Activated CD4-positive, alpha-beta T cell treated with anti-CD3 and anti-CD28 coated beads for 36 hours (primary cell): ENCODE results near the gene CHCHD6. TPM values are rescaled to one million over a fixed set of nuclear protein-coding genes. Genes with fewer than 3 reads are reported as not detected.

ENCODE experiments used
- ATAC-seq: fragments of 200-7000 bp; cut with Tn5 transposase; one replicate; pipeline ENCODE4 v1.10.0; 2021; ENCODE audit warnings: mild to moderate bottlenecking, moderate library complexity
- CTCF ChIA-PET: fragments of 350-600 bp; sonication (Branson Sonifier 250); formaldehyde crosslinking; loops from one replicate; lab custom pipeline; 2021; ENCODE audit warnings: antibody characterized with exemption; lab: Charles Lee
- POLR2A ChIA-PET: fragments of 350-600 bp; sonication (Branson Sonifier 250); formaldehyde crosslinking; loops from one replicate; lab custom pipeline; 2021; ENCODE audit warnings: antibody characterized with exemption, inconsistent platforms; lab: Charles Lee
- DNase-seq: peaks from one replicate; pipeline ENCODE4 v3.0.0-alpha.2; 2020
- H3K27ac Mint-ChIP-seq: one replicate; pipeline ENCODE4 v1.8.0; 2021; ENCODE audit warnings: mixed read lengths
- H3K27me3 Mint-ChIP-seq: one replicate; pipeline ENCODE4 v1.8.0; 2021; ENCODE audit warnings: mixed read lengths
- H3K36me3 Mint-ChIP-seq: one replicate; pipeline ENCODE4 v1.8.0; 2021; ENCODE audit warnings: low read depth, mixed read lengths
- H3K4me1 Mint-ChIP-seq: one replicate; pipeline ENCODE4 v1.8.0; 2021; ENCODE audit warnings: mixed read lengths
- H3K4me3 Mint-ChIP-seq: one replicate; pipeline ENCODE4 v1.8.0; 2021; ENCODE audit warnings: mild to moderate bottlenecking, moderate library complexity, mixed read lengths
- H3K9me3 Mint-ChIP-seq: one replicate; pipeline ENCODE4 v1.8.0; 2021; ENCODE audit warnings: low read depth, mixed read lengths
- intact Hi-C, 2 experiments: fragments of 100-400 bp; cut with DNase I in 1 of 2; cut with micrococcal nuclease in 1 of 2; formaldehyde crosslinking; loops; one replicate each; pipeline versions ENCODE4 v1.14.2 to v1.15.1; 2022 to 2024; cut with DNase I, micrococcal nuclease
- total RNA-seq, 2 experiments: library from RNA; stranded (reverse); gene quantifications; one replicate each; pipeline ENCODE4 v1.2.3, GENCODE V29; 2021

The CHCHD6 gene
- total RNA-seq, 2 experiments from 2014 or later = 17.1 to 17.7 TPM

DNA sequence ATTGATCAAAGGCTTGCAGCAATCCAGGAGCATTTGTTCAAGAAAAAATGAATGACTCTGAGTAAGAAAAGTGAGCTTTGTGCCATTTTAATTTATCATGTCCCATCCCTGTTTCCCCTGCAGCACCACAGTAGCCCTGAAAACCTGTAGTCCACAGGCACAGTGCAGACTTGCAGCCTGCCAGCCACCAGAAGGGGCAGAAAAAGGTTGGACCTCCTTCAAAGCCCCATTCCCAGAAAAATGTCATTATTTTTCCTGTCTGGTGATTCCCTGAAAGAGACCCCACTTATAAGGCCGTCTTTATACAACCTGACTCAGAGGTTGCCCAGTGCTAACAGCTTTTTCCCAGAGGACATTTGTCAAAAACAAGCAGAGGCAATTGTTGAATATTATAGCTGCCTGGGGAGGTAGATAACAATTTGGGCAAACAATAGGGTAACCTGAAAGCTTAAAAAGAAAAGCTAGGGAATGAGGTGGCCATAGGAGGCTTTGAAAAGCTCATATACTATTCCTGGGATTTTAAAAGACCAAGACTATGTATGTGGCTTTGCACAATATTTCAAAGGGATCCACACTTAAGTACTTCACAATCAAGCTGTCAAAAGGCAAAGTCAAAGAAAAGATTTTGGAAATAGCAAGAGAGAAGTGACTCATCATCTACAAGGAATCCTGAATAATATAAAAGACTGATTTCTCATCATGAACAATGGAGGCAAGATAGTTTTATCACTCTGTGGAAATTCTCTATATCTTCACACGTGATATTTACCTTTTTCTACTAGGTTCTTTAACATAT is 142.1 kb downstream of the CHCHD6 start:
- Mint-ChIP-seq H3K4me1 (no peaks in the 10 kb centered on the region), H3K27ac (no peak overlapping the region), H3K27me3 (no peaks in the 10 kb centered on the region), H3K9me3 (no peaks in the 10 kb centered on the region), H3K4me3 (no peak overlapping the region), H3K36me3 (no peaks in the 10 kb centered on the region)
- ChIA-PET CTCF (interaction anchor here (0.6 kb wide), 2 partner anchors 66 to 132 kb away, joined by 3 to 4 read pairs; no protein-coding TSS in a partner anchor), POLR2A (no interaction called here)
- intact Hi-C loops = no loop called here
- no peak for ATAC-seq
- no peak for DNase-seq

DNA sequence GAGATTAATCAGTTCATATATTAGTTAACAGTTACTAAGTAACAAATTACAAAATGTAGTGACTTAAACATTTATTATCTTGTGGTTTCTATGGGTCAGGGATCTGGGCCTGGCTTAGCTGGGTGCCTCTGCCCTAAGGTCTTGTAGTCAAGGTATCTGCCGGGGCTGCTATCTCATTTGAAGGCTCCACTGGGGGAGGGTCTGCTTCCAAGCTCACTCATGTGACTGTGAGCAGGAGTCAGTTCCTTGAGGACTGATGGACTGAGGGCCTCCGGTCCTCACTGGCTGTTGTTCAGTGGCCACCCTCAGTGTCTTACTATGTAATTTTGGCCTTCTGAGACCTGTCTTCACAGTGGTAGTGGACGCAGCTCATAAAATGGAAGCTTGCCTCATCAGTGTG is 143.0 kb downstream of the CHCHD6 start:
- Mint-ChIP-seq H3K4me3 (no peak overlapping the region), H3K27ac (no peak overlapping the region)

DNA sequence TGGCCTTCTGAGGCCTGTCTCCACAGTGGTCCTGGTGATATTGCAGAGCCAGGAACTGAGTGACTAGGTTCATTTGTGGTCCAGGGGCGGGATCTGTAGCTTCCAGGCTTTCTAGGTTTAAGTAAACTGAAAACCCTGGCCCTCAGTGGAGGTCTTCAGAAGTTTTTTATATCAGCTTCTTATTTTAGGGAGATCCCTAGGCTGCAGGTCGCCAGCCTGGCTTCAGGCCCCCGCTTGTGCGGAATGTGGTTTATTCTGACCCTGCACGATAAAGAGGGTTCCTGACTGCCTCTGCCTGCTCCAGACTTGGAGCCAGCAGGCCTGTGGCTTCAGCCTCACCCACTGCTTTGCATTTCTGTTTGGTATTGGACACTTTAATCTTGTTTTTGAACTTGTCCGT is 145.0 kb downstream of the CHCHD6 start:
- no peak overlapping the region for H3K4me3 Mint-ChIP-seq
- H3K27me3 Mint-ChIP-seq = no peaks in the 10 kb centered on the region
- no peaks in the 10 kb centered on the region for H3K9me3 Mint-ChIP-seq
- no peak overlapping the region for H3K27ac Mint-ChIP-seq
- ChIA-PET CTCF (no interaction called here), POLR2A (no interaction called here)
- DNase-seq (no peak), ATAC-seq (no peak)
- intact Hi-C loops = no loop called here
- peaks cover 3% of the 10 kb centered on the region for H3K36me3 Mint-ChIP-seq
- no peaks in the 10 kb centered on the region for H3K4me1 Mint-ChIP-seq

More for the DNA sequence above, 143.0 kb downstream of the CHCHD6 start:
- ChIA-PET CTCF (interaction anchor here (0.6 kb wide), 1 partner anchor 133 kb away, joined by 3 read pairs; no protein-coding TSS in a partner anchor), POLR2A (no interaction called here)
- Mint-ChIP-seq H3K4me1 (no peaks in the 10 kb centered on the region), H3K36me3 (no peaks in the 10 kb centered on the region), H3K9me3 (no peaks in the 10 kb centered on the region), H3K27me3 (no peaks in the 10 kb centered on the region)
- DNase-seq (no peak), ATAC-seq (no peak)
- intact Hi-C loops = no loop called here

DNA sequence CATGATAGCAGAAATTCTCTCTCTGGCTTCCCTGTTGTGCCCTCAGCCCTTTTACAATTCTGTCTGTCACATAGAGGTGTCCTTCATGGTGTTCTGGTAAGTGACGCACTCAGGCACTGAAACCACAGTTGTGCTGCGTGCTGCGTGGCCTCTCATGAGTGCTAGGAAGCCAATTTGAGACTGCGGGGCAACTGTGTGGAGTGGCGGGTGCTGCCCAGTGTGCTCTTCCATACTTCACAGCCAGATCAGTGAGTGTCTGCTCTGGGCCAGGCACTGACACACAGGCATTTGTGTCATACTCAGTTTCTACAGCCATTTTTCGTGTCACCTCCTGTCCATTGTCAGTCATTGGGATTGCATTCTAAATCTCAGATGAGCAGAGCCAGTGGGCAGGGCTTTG is 145.7 kb downstream of the CHCHD6 start:
- intact Hi-C loops = loop anchor here in 1 of 2 experiments (10.0 kb wide), 1 partner anchor 55 kb away; no protein-coding TSS in a partner anchor
- H3K36me3 Mint-ChIP-seq = peaks cover 6% of the 10 kb centered on the region
- H3K27me3 Mint-ChIP-seq = no peaks in the 10 kb centered on the region
- ChIA-PET CTCF (no interaction called here), POLR2A (no interaction called here)
- no peak for ATAC-seq
- no peak for DNase-seq
- no peak overlapping the region for H3K4me3 Mint-ChIP-seq
- H3K9me3 Mint-ChIP-seq = no peaks in the 10 kb centered on the region
- H3K4me1 Mint-ChIP-seq = no peaks in the 10 kb centered on the region
- no peak overlapping the region for H3K27ac Mint-ChIP-seq

DNA sequence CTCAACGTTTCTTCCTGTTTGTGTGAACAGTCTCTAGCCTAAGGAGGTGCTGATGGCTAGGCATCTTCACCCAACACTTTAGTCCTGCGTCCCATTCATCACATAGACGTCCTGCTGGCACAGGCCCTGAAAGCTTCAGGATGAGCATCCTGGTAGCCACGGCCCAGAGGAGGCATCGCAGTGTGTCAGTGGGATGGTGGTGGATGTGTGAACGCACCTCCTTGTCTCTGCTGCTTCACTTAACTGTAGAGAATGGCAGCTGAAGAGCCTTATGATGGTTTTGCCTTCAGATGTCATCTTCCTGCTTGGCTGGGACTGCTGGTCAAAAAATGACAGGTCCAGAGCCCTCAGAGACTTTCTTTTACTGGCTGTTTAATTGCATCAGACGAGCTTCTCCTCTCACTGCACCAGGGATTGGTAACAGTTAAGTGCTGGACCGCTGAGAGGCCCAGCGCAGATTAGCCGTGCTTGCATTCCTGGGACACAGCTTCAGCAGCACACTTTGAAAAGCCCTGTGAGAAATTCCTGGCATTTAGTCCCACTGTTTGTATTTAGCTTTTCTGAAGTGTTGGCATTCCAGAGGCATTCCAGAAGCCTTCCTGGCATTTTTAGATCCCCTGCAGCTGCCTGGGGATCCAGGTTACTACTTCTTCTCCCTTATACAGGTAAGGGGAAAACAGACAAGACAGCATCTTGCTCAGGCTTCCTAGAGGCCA is 146.5 kb downstream of the CHCHD6 start:
- POLR2A ChIA-PET = no interaction called here
- Mint-ChIP-seq H3K9me3 (no peaks in the 10 kb centered on the region), H3K4me1 (no peaks in the 10 kb centered on the region), H3K4me3 (no peak overlapping the region), H3K27me3 (no peaks in the 10 kb centered on the region), H3K27ac (no peak overlapping the region), H3K36me3 (peaks cover 6% of the 10 kb centered on the region)
- CTCF ChIA-PET = no interaction called here
- DNase-seq (no peak), ATAC-seq (no peak)
- intact Hi-C loops = loop anchor here in 1 of 2 experiments (10.0 kb wide), 1 partner anchor 56 kb away; no protein-coding TSS in a partner anchor

DNA sequence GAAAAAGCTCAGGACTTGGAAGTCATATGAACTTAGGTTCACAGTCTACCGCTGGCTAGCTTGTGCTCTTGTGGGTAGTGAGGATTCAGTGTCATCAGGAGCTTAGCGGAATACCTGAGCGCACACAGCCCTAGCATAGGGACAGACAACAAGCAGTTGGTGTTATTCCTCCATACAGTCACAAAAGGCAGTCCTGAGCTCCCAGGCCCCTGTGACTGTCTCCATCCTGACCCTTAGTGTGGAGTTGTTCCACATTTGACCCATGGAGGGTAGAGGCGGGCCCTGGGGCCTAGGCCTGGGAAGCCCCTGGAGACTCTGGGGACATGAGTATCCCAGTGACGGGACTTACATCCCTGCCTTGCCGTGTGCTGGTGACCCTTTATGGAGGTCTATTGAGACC is 147.3 kb downstream of the CHCHD6 start:
- CTCF ChIA-PET = no interaction called here
- no peak for ATAC-seq

DNA sequence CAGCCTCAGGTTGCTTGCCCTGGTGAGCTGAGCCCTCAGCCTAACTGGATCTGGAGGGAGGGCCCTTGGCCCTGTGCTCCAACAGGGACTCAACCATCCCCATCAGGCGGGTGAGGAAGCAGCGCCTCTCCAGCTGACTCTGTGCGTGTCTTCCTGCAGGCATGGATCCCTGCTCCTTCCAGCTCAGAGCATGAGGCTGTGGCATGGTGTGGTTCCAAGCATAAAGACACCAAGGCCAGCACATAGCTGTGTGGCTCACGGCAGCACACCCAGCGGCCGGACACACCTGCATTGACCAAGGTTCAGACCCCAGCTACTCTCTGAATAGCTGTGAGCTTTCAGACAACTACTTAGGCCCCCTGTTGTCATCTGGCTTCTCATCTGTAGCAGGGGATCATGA is 147.9 kb downstream of the CHCHD6 start:
- CTCF ChIA-PET = no interaction called here
- Mint-ChIP-seq H3K27ac (no peak overlapping the region), H3K27me3 (no peaks in the 10 kb centered on the region), H3K4me1 (no peaks in the 10 kb centered on the region), H3K36me3 (peaks cover 6% of the 10 kb centered on the region), H3K4me3 (no peak overlapping the region), H3K9me3 (no peaks in the 10 kb centered on the region)
- ATAC-seq (no peak), DNase-seq (no peak)
- POLR2A ChIA-PET = no interaction called here
- intact Hi-C loops = loop anchor here in 1 of 2 experiments (10.0 kb wide), 1 partner anchor 57 kb away; no protein-coding TSS in a partner anchor

More for the DNA sequence above, 147.3 kb downstream of the CHCHD6 start:
- H3K9me3 Mint-ChIP-seq = no peaks in the 10 kb centered on the region
- no peaks in the 10 kb centered on the region for H3K27me3 Mint-ChIP-seq
- no peak overlapping the region for H3K27ac Mint-ChIP-seq
- H3K4me3 Mint-ChIP-seq = no peak overlapping the region
- POLR2A ChIA-PET = no interaction called here
- intact Hi-C loops = loop anchor here in 1 of 2 experiments (10.0 kb wide), 1 partner anchor 57 kb away; no protein-coding TSS in a partner anchor
- H3K36me3 Mint-ChIP-seq = peaks cover 6% of the 10 kb centered on the region
- H3K4me1 Mint-ChIP-seq = no peaks in the 10 kb centered on the region
- DNase-seq = no peak

DNA sequence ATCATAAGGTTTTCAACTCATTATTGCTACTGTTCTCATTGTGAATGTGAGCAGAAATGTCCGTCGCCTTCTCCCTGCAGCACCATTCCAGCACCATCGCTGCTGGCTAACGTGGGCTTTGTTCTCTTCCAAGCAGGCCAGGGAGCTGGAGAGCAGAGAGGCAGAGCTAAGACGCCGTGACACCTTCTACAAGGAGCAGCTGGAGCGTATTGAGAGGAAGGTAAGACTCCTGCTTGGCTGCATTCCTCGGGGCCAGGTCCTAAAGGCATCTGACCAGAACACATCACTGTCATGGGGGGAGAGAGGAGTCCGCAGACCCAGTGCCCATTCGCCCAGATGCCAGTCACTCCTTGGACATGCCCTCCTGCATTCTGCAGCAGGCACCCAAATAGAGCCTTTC is 148.5 kb downstream of the CHCHD6 start:
- intact Hi-C loops = loop anchor here in 1 of 2 experiments (10.0 kb wide), 1 partner anchor 58 kb away; no protein-coding TSS in a partner anchor
- Mint-ChIP-seq H3K4me1 (no peaks in the 10 kb centered on the region), H3K27ac (no peak overlapping the region), H3K36me3 (peaks cover 9% of the 10 kb centered on the region), H3K27me3 (no peaks in the 10 kb centered on the region), H3K9me3 (no peaks in the 10 kb centered on the region), H3K4me3 (no peak overlapping the region)
- ATAC-seq = no peak
- DNase-seq = no peak
- POLR2A ChIA-PET = no interaction called here
- CTCF ChIA-PET = no interaction called here

DNA sequence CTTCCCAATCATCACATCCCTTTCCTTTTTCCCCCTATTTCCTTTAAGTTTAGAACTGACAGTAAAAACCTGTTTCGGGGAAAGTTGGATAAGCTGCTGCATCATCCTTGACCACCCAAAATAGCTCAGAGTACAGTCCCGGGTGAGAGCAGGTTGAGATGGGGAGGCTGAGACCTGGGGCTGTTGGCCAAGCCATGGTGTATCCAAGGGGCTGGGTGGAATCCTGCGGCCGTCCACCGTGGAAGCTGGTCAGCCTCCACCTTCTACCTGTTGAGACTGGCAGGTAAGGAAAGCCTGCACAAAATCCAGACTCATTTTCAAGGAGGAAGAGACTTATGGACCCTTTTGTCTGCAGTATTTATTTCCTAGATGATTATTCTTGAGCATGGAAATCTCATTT is 150.6 kb downstream of the CHCHD6 start:
- no peak for DNase-seq
- peaks cover 15% of the 10 kb centered on the region for H3K36me3 Mint-ChIP-seq

DNA sequence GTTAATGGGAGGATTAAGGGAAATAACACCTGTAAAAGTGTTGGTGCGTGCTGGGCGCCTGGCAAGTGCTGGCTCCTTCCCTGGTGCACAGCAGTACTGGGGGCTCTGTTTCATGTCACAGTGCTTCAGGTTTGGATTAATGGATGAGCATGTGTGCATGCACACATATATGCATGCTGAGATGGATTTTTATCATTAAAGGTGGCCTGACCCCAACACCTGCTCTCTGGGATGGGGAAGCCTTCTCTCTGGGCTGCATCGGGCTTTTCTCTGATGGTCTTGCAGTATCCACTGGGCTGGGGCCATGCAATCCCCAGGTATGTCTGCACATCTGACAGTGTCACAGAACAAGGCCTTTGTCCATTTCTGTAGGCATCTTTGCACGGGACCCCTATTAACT is 151.3 kb downstream of the CHCHD6 start:
- H3K27ac Mint-ChIP-seq = no peak overlapping the region
- POLR2A ChIA-PET = no interaction called here
- H3K4me3 Mint-ChIP-seq = no peak overlapping the region
- H3K9me3 Mint-ChIP-seq = no peaks in the 10 kb centered on the region
- intact Hi-C loops = loop anchor here in 1 of 2 experiments (10.0 kb wide), 1 partner anchor 61 kb away; no protein-coding TSS in a partner anchor
- no peak for DNase-seq
- H3K36me3 Mint-ChIP-seq = peaks cover 20% of the 10 kb centered on the region
- H3K4me1 Mint-ChIP-seq = no peaks in the 10 kb centered on the region
- no peak for ATAC-seq
- CTCF ChIA-PET = no interaction called here
- H3K27me3 Mint-ChIP-seq = no peaks in the 10 kb centered on the region

More for the DNA sequence above, 150.6 kb downstream of the CHCHD6 start:
- no peaks in the 10 kb centered on the region for H3K27me3 Mint-ChIP-seq
- H3K4me1 Mint-ChIP-seq = no peaks in the 10 kb centered on the region
- H3K4me3 Mint-ChIP-seq = no peak overlapping the region
- intact Hi-C loops = loop anchor here in 1 of 2 experiments (10.0 kb wide), 1 partner anchor 60 kb away; no protein-coding TSS in a partner anchor
- no peaks in the 10 kb centered on the region for H3K9me3 Mint-ChIP-seq
- ChIA-PET POLR2A (no interaction called here), CTCF (no interaction called here)
- H3K27ac Mint-ChIP-seq = no peak overlapping the region
- ATAC-seq = no peak

DNA sequence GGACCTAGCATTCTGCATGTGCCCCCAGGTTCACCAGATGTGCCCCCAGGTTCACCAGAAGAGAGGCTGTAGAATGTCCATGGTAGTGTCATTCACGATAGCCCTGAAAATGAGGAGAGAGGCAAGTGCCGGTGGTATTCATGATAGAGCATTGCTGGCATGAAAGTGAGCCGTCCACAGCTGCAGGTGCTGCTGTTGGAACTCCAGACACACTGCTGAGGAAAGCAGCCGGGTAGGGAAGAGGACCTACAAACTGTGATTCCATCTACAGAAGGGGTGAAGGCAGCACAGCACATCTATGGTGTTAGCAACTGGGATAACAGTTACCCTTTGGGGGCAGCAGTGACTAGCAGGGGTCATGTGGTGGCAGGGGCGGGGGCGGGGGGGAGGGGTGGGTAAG is 153.9 kb downstream of the CHCHD6 start:
- CTCF ChIA-PET = interaction anchor here (0.6 kb wide), 1 partner anchor 106 kb away, joined by 3 read pairs; no protein-coding TSS in a partner anchor
- DNase-seq (no peak), ATAC-seq (no peak)
- POLR2A ChIA-PET = no interaction called here
- no peak overlapping the region for H3K4me3 Mint-ChIP-seq
- no peaks in the 10 kb centered on the region for H3K4me1 Mint-ChIP-seq
- H3K27me3 Mint-ChIP-seq = no peaks in the 10 kb centered on the region
- H3K36me3 Mint-ChIP-seq = peaks cover 25% of the 10 kb centered on the region
- no peak overlapping the region for H3K27ac Mint-ChIP-seq
- no peaks in the 10 kb centered on the region for H3K9me3 Mint-ChIP-seq
- intact Hi-C loops = loop anchor here in 1 of 2 experiments (10.0 kb wide), 1 partner anchor 63 kb away; no protein-coding TSS in a partner anchor
